DND-41 (cell line): ENCODE results near the gene UBL4B.

Experiments used
- ATAC-seq: fragments of 200-7000 bp; cut with Tn5 transposase; 3 replicates; pipeline ENCODE4 v1.9.1; 2021; ENCODE audit warnings: low read depth; ENCODE audit not compliant: insufficient read depth
- DNase-seq: peaks from one replicate; pipeline ENCODE4 v3.0.0-alpha.2; 2020
- H2AFZ ChIP-seq: 2 replicates; pipeline ENCODE4 v1.6.0; 2012; ENCODE audit warnings: low read depth, low read length
- H3K27ac ChIP-seq: 2 replicates; pipeline ENCODE4 v1.5.1; 2012; ENCODE audit warnings: low read length, inconsistent platforms
- H3K27me3 ChIP-seq: fragments of 200-600 bp; sonication (generic); 2 replicates; pipeline ENCODE4 v1.6.0; 2012; ENCODE audit warnings: low read length, mild to moderate bottlenecking, inconsistent platforms; ENCODE audit not compliant: insufficient read depth, poor library complexity
- H3K36me3 ChIP-seq: 2 replicates; pipeline ENCODE4 v1.5.1; 2012; ENCODE audit warnings: low read length, inconsistent platforms; ENCODE audit not compliant: insufficient read depth
- H3K4me1 ChIP-seq: 2 replicates; pipeline ENCODE4 v1.5.1; 2012; ENCODE audit warnings: mild to moderate bottlenecking, low read length; ENCODE audit not compliant: insufficient read depth
- H3K4me2 ChIP-seq: 2 replicates; pipeline ENCODE4 v1.6.0; 2012; ENCODE audit warnings: mild to moderate bottlenecking, moderate library complexity, low read length, inconsistent platforms; ENCODE audit not compliant: insufficient read depth
- H3K4me3 ChIP-seq, 2 experiments: fragments of 200-600 bp in 1 of 2; shearing (Covaris generic) in 1 of 2; 2 replicates each; pipeline ENCODE4 v1.5.1; 2012 to 2016; ENCODE audit warnings: inconsistent platforms in 2 of 2, low read length in 2 of 2, mild to moderate bottlenecking in 2 of 2, low read depth in 1 of 2, moderate library complexity in 1 of 2
- H3K79me2 ChIP-seq: 2 replicates; pipeline ENCODE4 v1.6.0; 2012; ENCODE audit warnings: low read length, inconsistent platforms; ENCODE audit not compliant: insufficient read depth
- H3K9ac ChIP-seq: 2 replicates; pipeline ENCODE4 v1.6.0; 2012; ENCODE audit warnings: low read depth, mild to moderate bottlenecking, inconsistent platforms, low read length, moderate library complexity
- H3K9me3 ChIP-seq: 2 replicates; pipeline ENCODE4 v1.5.1; 2012; ENCODE audit warnings: low read length, moderate library complexity, mild to moderate bottlenecking, inconsistent platforms; ENCODE audit not compliant: insufficient read depth, severe bottlenecking
- H4K20me1 ChIP-seq: 2 replicates; pipeline ENCODE4 v1.6.0; 2012; ENCODE audit warnings: low read length; ENCODE audit not compliant: insufficient read depth
- CTCF ChIP-seq: IDR thresholded peaks from 2 replicates; pipeline ENCODE4 v1.5.1; 2012; ENCODE audit warnings: borderline replicate concordance, low read length, moderate library complexity, mild to moderate bottlenecking; ENCODE audit not compliant: poor library complexity, severe bottlenecking; ENCODE audit errors: extremely low read depth
- EZH2 ChIP-seq: IDR thresholded peaks from 3 replicates; pipeline ENCODE4 v1.6.1; 2012; ENCODE audit warnings: borderline replicate concordance, low read depth, mild to moderate bottlenecking, moderate library complexity, low read length, inconsistent platforms; ENCODE audit not compliant: severe bottlenecking

UBL4B gene

GRCh38 chr1:110068646-110069403 lies 43.4 kb upstream of the UBL4B start:
- Histone ChIP-seq H3K4me1 (no peaks in the 10 kb centered on the region), H3K79me2 (no peaks in the 10 kb centered on the region), H2AFZ (no peak overlapping the region), H3K4me2 (no peak overlapping the region), H3K4me3 (no peak overlapping the region), H4K20me1 (no peaks in the 10 kb centered on the region; the same call in 1 of the 2 replicates), H3K9me3 (no peaks in the 10 kb centered on the region), H3K36me3 (no peaks in the 10 kb centered on the region), H3K9ac (no peak overlapping the region), H3K27ac (no peak overlapping the region), H3K27me3 (no peaks in the 10 kb centered on the region)
- no peak for DNase-seq
- ATAC-seq, result no peak
- TF ChIP-seq EZH2 (no peak), CTCF (no peak)

- H2AFZ ChIP-seq, result no peak overlapping the region
- no peaks in the 10 kb centered on the region for H3K27me3 ChIP-seq
- H3K36me3 ChIP-seq, result no peaks in the 10 kb centered on the region
- TF ChIP-seq EZH2 (no peak), CTCF (no peak)
- H3K4me3 ChIP-seq, result no peak overlapping the region
- H3K4me2 ChIP-seq, result no peak overlapping the region
- H3K9me3 ChIP-seq, result no peaks in the 10 kb centered on the region
- H4K20me1 ChIP-seq, result no peaks in the 10 kb centered on the region; the same call in 1 of the 2 replicates
- no peak for ATAC-seq
- no peak overlapping the region for H3K27ac ChIP-seq
- H3K4me1 ChIP-seq, result no peaks in the 10 kb centered on the region
- H3K79me2 ChIP-seq, result no peaks in the 10 kb centered on the region
- H3K9ac ChIP-seq, result no peak overlapping the region
- DNase-seq, result no peak
Observed at GRCh38 chr1:110069404-110070281, 42.6 kb upstream of the UBL4B start.

DNA sequence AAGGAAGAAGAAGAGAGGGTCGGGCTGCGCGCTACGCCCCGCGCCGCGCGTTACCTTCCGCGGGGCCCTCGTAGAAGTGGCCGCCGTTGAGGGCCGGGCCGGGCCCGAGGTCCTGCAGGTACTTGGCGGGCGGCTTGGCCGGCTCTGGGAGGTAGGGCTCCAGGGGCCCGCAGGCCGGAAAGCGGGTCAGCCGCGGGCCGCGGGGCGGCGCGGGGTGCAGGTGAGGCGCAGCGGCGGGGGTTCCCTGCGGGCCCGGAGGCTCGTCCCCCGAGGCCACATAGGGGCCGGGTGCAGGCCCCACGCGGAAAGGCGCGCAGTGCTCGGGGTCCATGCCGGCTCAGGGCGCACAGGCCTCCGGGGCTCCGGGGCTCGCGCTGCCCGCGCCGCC lies 42.0 kb upstream of the UBL4B start:
- no peak overlapping the region for H2AFZ ChIP-seq
- H3K4me3 ChIP-seq, result no peak overlapping the region
- H3K9me3 ChIP-seq, result no peaks in the 10 kb centered on the region
- H3K4me2 ChIP-seq, result no peak overlapping the region
- no peak overlapping the region for H3K27ac ChIP-seq
- no peaks in the 10 kb centered on the region for H3K4me1 ChIP-seq
- TF ChIP-seq CTCF, result no peak
- TF ChIP-seq EZH2, result no peak
- H3K36me3 ChIP-seq, result no peaks in the 10 kb centered on the region
- H3K9ac ChIP-seq, result no peak overlapping the region
- H3K27me3 ChIP-seq, result no peaks in the 10 kb centered on the region
- H3K79me2 ChIP-seq, result no peaks in the 10 kb centered on the region
- no peaks in the 10 kb centered on the region; the same call in 1 of the 2 replicates for H4K20me1 ChIP-seq
- no peak for ATAC-seq
- no peak for DNase-seq
